GM12878 (cell line): ENCODE measurements around the gene PARP6. TPM values are rescaled to one million over a fixed set of nuclear protein-coding genes. Genes with fewer than 3 reads are reported as not detected.

Source experiments
- IKZF1 ChIP-seq: fragments of 450-650 bp; conservative IDR thresholded peaks from 2 replicates; pipeline ENCODE4 v1.6.1; 2017; ENCODE audit warnings: antibody characterized with exemption, mild to moderate bottlenecking
- MEF2A ChIP-seq: IDR thresholded peaks from 2 replicates; pipeline ENCODE4 v1.6.1; 2011; ENCODE audit warnings: low read depth, mild to moderate bottlenecking, low read length, moderate library complexity; ENCODE audit not compliant: insufficient read depth
- NRF1 ChIP-seq: conservative IDR thresholded peaks from 2 replicates; pipeline ENCODE4 v1.6.1; 2011; ENCODE audit warnings: mild to moderate bottlenecking, low read depth, low read length, improper control_type of control experiment
- PAX8 ChIP-seq: fragments of 450-650 bp; IDR thresholded peaks from 2 replicates; pipeline ENCODE4 v1.6.1; 2017; ENCODE audit warnings: mild to moderate bottlenecking, moderate library complexity
- PML ChIP-seq: IDR thresholded peaks from 2 replicates; pipeline ENCODE4 v1.6.1; 2012; ENCODE audit warnings: low read length, inconsistent platforms
- SP1 ChIP-seq: IDR thresholded peaks from one replicate; pipeline ENCODE4 v1.6.1; 2011; ENCODE audit warnings: low read depth, low read length
- polyA plus RNA-seq, 11 experiments: library from polyadenylated mRNA; depleted of rRNA in 4 of 11; unstranded in 6 of 11; stranded (reverse) in 5 of 11; fragments of >200 nt; fragmentation: Nextera tagmentation in 4 of 11; fragmentation: Illumina TruSeq in 1 of 11; extraction: Ambion mirVana in 4 of 11; extraction: Trizol in 1 of 11; gene quantifications; 1 replicate in 1 of 11; 2 replicates in 10 of 11; pipeline versions ENCODE4 v1.2.1 to v1.2.3, GENCODE V29; 2011 to 2016; ENCODE audit warnings: inconsistent platforms in 2 of 11, missing spikeins in 2 of 11, low read depth in 1 of 11
- total RNA-seq, 4 experiments: library from RNA; depleted of rRNA in 3 of 4; stranded (reverse); fragments of >200 nt in 3 of 4; fragmentation: Illumina TruSeq in 1 of 4; extraction: Trizol in 1 of 4; gene quantifications; 2 replicates each; pipeline versions ENCODE4 v1.2.1 to v1.2.3, GENCODE V29; 2013 to 2021
- TF ChIP-seq, protein P1 (sequence below): fragments of 450-650 bp; IDR thresholded peaks from 2 replicates; pipeline ENCODE4 v1.6.1; 2016; ENCODE audit warnings: mild to moderate bottlenecking, moderate library complexity, borderline replicate concordance
- TF ChIP-seq, protein P2 (sequence below): fragments of 150-350 bp; IDR thresholded peaks from 2 replicates; pipeline ENCODE4 v1.6.1; 2014; ENCODE audit warnings: mild to moderate bottlenecking, low read depth, low read length
- TF ChIP-seq, protein P3 (sequence below): fragments of 450-650 bp; IDR thresholded peaks from 2 replicates; pipeline ENCODE4 v1.6.1; 2017; ENCODE audit warnings: mild to moderate bottlenecking, low read depth, inconsistent platforms; ENCODE audit not compliant: poor library complexity, severe bottlenecking
- TF ChIP-seq, protein P4 (sequence below): IDR thresholded peaks from 2 replicates; pipeline ENCODE4 v1.6.1; 2012; ENCODE audit warnings: low read depth, low read length, improper control_type of control experiment

Gene PARP6
- total and polyA plus RNA-seq, 10 of the 15 experiments (the other 5 are each of a cell fraction or from before 2014, with no cell fraction given): 14.3 to 73.5 (median 26.9) TPM

DNA sequence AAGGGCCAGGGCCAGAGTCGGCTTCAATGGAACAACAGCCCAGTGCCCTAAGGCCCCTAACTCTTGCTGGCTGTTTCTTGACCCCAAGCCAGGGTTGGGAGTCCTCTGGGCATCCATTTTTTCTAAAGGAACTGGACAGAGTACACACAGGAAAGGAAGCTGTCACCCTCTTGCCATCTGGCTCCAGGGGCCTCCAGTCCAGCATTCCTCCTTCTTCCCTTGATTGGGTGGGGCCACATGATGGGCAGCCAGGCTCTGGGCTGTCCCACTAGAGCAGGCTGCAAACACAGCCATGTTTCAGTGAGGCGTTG lies 73.2 kb downstream of the PARP6 start (continued):
- TF ChIP-seq, protein P1, sequence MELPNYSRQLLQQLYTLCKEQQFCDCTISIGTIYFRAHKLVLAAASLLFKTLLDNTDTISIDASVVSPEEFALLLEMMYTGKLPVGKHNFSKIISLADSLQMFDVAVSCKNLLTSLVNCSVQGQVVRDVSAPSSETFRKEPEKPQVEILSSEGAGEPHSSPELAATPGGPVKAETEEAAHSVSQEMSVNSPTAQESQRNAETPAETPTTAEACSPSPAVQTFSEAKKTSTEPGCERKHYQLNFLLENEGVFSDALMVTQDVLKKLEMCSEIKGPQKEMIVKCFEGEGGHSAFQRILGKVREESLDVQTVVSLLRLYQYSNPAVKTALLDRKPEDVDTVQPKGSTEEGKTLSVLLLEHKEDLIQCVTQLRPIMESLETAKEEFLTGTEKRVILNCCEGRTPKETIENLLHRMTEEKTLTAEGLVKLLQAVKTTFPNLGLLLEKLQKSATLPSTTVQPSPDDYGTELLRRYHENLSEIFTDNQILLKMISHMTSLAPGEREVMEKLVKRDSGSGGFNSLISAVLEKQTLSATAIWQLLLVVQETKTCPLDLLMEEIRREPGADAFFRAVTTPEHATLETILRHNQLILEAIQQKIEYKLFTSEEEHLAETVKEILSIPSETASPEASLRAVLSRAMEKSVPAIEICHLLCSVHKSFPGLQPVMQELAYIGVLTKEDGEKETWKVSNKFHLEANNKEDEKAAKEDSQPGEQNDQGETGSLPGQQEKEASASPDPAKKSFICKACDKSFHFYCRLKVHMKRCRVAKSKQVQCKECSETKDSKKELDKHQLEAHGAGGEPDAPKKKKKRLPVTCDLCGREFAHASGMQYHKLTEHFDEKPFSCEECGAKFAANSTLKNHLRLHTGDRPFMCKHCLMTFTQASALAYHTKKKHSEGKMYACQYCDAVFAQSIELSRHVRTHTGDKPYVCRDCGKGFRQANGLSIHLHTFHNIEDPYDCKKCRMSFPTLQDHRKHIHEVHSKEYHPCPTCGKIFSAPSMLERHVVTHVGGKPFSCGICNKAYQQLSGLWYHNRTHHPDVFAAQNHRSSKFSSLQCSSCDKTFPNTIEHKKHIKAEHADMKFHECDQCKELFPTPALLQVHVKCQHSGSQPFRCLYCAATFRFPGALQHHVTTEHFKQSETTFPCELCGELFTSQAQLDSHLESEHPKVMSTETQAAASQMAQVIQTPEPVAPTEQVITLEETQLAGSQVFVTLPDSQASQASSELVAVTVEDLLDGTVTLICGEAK: no peak
- TF ChIP-seq, protein P2, sequence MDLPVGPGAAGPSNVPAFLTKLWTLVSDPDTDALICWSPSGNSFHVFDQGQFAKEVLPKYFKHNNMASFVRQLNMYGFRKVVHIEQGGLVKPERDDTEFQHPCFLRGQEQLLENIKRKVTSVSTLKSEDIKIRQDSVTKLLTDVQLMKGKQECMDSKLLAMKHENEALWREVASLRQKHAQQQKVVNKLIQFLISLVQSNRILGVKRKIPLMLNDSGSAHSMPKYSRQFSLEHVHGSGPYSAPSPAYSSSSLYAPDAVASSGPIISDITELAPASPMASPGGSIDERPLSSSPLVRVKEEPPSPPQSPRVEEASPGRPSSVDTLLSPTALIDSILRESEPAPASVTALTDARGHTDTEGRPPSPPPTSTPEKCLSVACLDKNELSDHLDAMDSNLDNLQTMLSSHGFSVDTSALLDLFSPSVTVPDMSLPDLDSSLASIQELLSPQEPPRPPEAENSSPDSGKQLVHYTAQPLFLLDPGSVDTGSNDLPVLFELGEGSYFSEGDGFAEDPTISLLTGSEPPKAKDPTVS: no peak
- TF ChIP-seq NRF1 (no peak), PAX8 (no peak), MEF2A (no peak), SP1 (no peak), IKZF1 (no peak), PML (no peak)
- TF ChIP-seq, protein P3, sequence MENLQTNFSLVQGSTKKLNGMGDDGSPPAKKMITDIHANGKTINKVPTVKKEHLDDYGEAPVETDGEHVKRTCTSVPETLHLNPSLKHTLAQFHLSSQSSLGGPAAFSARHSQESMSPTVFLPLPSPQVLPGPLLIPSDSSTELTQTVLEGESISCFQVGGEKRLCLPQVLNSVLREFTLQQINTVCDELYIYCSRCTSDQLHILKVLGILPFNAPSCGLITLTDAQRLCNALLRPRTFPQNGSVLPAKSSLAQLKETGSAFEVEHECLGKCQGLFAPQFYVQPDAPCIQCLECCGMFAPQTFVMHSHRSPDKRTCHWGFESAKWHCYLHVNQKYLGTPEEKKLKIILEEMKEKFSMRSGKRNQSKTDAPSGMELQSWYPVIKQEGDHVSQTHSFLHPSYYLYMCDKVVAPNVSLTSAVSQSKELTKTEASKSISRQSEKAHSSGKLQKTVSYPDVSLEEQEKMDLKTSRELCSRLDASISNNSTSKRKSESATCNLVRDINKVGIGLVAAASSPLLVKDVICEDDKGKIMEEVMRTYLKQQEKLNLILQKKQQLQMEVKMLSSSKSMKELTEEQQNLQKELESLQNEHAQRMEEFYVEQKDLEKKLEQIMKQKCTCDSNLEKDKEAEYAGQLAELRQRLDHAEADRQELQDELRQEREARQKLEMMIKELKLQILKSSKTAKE: no peak
- TF ChIP-seq, protein P4, sequence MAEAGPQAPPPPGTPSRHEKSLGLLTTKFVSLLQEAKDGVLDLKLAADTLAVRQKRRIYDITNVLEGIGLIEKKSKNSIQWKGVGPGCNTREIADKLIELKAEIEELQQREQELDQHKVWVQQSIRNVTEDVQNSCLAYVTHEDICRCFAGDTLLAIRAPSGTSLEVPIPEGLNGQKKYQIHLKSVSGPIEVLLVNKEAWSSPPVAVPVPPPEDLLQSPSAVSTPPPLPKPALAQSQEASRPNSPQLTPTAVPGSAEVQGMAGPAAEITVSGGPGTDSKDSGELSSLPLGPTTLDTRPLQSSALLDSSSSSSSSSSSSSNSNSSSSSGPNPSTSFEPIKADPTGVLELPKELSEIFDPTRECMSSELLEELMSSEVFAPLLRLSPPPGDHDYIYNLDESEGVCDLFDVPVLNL: no peak
